Ascending aorta (tissue), 2 donors: ENCODE data around the gene LRP2BP. TPM values are rescaled to one million over a fixed set of nuclear protein-coding genes. Genes with fewer than 3 reads are reported as not detected.

Source experiments
- DNase-seq, 2 donors: peaks; one replicate each; pipeline ENCODE4 v3.0.0-alpha.2; 2019; ENCODE audit warnings: low spot score in 2 of 2
- H3K27ac ChIP-seq, 2 donors: fragments of 200-600 bp; sonication (generic); one replicate each; pipeline ENCODE4 v1.5.1; 2016 to 2017; ENCODE audit warnings: mild to moderate bottlenecking in 1 of 2
- H3K27me3 ChIP-seq: fragments of 200-600 bp; sonication (generic); one replicate; pipeline ENCODE4 v1.5.1; 2017
- H3K36me3 ChIP-seq, 2 donors: fragments of 200-600 bp; sonication (generic); one replicate each; pipeline ENCODE4 v1.5.1; 2016
- H3K4me1 ChIP-seq, 2 donors: fragments of 200-600 bp; sonication (generic); one replicate each; pipeline ENCODE4 v1.5.1; 2016 to 2017; ENCODE audit warnings: mild to moderate bottlenecking in 1 of 2
- H3K4me3 ChIP-seq, 2 donors: fragments of 200-600 bp; sonication (generic); one replicate each; pipeline ENCODE4 v1.5.1; 2016 to 2017; ENCODE audit warnings: mild to moderate bottlenecking in 1 of 2
- H3K9me3 ChIP-seq, 2 donors: fragments of 200-600 bp; sonication (generic); one replicate each; pipeline ENCODE4 v1.5.1; 2016
- intact Hi-C: fragments of 100-400 bp; cut with DNase I; formaldehyde crosslinking; loops from one replicate; pipeline ENCODE4 v1.15.1; 2023
- total RNA-seq: library from RNA; depleted of rRNA; stranded (reverse); fragments of >200 nt; gene quantifications from one replicate; pipeline ENCODE4 v1.1.0, GENCODE V29; 2016
- TF ChIP-seq, protein P1 (sequence below), 3 experiments: fragments of 200-600 bp in 2 of 3; fragments of 450-650 bp in 1 of 3; sonication (generic) in 2 of 3; IDR thresholded peaks; one replicate each; pipeline ENCODE4 v1.5.1; 2016 to 2019; ENCODE audit warnings: antibody characterized with exemption in 3 of 3, mild to moderate bottlenecking in 1 of 3, moderate library complexity in 1 of 3

The LRP2BP gene
- total RNA-seq, 1 donor from 2014 or later, result 0.53 TPM

DNA sequence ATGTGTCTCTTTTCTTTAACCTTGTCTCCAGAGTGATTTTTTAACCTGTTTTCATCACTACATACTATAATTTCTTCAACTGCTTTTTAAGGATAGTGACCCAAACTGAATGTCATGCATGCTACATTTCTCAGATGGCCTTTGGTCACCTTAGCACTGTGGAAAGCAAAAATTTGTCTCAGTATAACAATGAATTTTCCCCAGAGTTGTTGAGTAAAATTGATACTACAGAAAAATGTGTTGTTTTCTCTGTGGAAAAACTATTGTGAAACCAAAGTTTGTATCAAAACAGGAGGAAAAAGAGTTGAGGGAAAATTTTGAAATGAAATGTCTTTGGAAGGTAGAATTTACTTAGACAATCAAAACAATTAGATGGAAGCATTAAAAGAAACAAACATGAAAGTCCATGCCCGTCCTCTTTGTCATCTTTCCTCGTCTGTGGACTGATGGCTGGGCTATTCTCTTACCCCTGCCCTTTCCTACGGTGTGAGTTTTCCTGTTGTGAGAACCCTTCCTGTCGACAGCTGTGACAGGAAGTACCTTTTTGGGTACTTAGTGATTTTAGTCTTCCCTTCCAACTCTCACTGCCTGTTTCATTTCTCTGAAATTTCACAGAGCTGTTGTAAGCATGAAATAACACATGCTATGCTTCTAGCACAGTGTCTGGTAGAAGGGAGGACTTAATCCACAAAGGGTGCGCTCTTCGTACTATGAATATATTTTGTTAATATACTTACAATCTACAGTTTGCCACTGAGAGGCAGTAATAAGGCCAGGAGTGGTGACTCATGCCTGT is 50.8 kb downstream of the LRP2BP start:
- H3K27me3 ChIP-seq, result no peaks in the 10 kb centered on the region
- TF ChIP-seq, protein P1, sequence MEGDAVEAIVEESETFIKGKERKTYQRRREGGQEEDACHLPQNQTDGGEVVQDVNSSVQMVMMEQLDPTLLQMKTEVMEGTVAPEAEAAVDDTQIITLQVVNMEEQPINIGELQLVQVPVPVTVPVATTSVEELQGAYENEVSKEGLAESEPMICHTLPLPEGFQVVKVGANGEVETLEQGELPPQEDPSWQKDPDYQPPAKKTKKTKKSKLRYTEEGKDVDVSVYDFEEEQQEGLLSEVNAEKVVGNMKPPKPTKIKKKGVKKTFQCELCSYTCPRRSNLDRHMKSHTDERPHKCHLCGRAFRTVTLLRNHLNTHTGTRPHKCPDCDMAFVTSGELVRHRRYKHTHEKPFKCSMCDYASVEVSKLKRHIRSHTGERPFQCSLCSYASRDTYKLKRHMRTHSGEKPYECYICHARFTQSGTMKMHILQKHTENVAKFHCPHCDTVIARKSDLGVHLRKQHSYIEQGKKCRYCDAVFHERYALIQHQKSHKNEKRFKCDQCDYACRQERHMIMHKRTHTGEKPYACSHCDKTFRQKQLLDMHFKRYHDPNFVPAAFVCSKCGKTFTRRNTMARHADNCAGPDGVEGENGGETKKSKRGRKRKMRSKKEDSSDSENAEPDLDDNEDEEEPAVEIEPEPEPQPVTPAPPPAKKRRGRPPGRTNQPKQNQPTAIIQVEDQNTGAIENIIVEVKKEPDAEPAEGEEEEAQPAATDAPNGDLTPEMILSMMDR (IDR thresholded peaks at IDR 0.05), result no peak
- H3K27ac ChIP-seq, result peak overlapping the region; percentile 68 to 85
- no peaks in the 10 kb centered on the region for H3K9me3 ChIP-seq
- intact Hi-C loops, result loop anchor here (2.0 kb wide), 1 partner anchor 14 kb away; no protein-coding TSS in a partner anchor
- no peak for DNase-seq
- H3K4me3 ChIP-seq, result peak overlapping the region in 1 of 2 donors; percentile 37
- H3K4me1 ChIP-seq, result peaks cover 5 to 9% of the 10 kb centered on the region in 2 donors
- H3K36me3 ChIP-seq, result peaks cover 8 to 38% of the 10 kb centered on the region in 2 donors

DNA sequence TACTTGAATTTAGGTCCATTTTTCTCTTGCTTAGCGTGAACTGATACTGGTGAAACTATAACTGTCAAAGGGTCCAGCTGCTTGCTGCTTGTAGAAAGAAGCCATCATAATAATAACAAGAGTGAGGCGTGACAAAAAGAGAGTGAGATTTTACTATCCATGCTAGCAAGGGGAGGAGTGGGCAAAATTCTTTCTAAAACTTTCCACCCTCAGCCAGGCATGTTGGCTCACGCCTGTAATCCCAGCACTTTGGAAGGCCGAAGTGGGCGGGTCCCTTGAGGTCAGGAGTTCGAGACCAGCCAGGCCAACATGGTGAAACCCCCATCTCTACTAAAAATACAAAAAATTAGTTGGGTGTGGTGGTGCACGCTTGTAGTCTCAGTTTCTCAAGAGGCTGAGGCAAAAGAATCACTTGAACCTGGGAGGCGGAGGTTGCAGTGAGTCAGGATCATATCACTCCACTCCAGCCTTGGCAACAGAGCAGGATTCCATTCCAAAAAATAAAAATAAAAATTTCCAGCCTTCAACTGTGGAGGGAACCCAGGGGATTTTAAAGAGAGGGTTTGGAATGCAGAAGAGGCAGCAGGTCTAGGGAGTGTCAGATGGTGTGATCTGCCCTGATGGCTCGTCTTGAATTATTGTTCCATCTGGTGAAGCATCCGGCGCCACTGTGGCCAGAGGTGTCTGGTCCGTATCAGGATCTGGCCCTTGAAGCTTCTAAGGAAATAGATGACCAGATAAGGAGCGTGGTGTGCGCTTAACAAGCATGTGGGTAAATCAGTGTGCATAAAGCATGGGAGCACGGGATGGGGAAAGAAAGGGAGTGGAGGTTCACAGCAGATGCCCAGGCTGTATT is 51.8 kb downstream of the LRP2BP start:
- H3K4me1 ChIP-seq, result peaks cover 5 to 9% of the 10 kb centered on the region in 2 donors
- peak overlapping the region in 1 of 2 donors; percentile 37 for H3K4me3 ChIP-seq
- intact Hi-C loops, result loop anchor here (2.0 kb wide), 1 partner anchor 15 kb away; no protein-coding TSS in a partner anchor
- H3K27me3 ChIP-seq, result no peaks in the 10 kb centered on the region
- H3K9me3 ChIP-seq, result no peaks in the 10 kb centered on the region
- H3K27ac ChIP-seq, result peak overlapping the region; percentile 68 to 85
- DNase-seq, result peak in 1 of 2 donors; percentile 65
- TF ChIP-seq, protein P1 (IDR thresholded peaks at IDR 0.05), result no peak
- peaks cover 6 to 36% of the 10 kb centered on the region in 2 donors for H3K36me3 ChIP-seq

DNA sequence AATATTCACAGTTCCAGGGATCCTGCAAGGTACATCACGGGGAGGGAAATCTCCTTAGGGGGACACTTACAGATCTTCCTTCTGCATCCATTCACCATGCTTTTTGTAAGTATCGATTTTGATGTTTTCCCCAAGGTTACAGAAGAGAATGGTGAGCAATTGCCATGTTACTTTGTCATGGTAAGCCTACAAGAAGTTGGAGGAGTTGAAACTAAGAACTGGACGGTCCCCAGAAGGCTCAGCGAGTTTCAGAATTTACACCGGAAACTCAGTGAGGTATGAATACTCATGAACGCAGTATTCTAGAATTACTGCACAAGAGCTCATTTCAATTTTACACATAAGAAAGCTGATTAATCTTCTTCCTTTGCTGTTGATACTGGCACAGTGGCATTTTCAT is 53.9 kb downstream of the LRP2BP start:
- Histone ChIP-seq H3K27ac (peak overlapping the region in 1 of 2 donors; percentile 41), H3K27me3 (no peaks in the 10 kb centered on the region), H3K4me3 (no peak overlapping the region), H3K4me1 (peaks cover 5 to 9% of the 10 kb centered on the region in 2 donors), H3K36me3 (peaks cover 3 to 22% of the 10 kb centered on the region in 2 donors), H3K9me3 (no peaks in the 10 kb centered on the region)
- intact Hi-C loops, result no loop called here
- TF ChIP-seq, protein P1 (IDR thresholded peaks at IDR 0.05), result no peak
- DNase-seq, result no peak

DNA sequence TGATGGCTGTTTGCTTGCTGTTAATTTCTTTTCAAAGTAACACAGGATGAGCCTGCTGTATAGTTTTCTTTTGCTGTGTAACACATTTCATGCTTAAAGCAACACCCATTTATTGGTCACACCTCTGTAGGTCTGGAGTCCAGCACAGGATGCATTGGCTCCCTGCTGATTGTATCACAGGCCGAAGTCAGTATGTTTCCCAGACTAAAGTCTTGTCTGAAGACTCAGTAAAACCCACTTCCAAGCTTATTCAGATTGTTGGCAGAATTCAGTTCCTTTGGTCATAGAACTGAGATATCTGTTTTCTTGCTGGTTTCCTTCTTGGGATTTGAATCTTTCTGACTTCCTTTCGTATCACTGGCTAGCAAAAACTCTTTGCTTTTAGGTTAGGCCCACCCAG is 54.3 kb downstream of the LRP2BP start:
- H3K27ac ChIP-seq, result peak overlapping the region in 1 of 2 donors; percentile 41
- H3K4me3 ChIP-seq, result no peak overlapping the region
- no peaks in the 10 kb centered on the region for H3K27me3 ChIP-seq
- no peaks in the 10 kb centered on the region for H3K9me3 ChIP-seq
- peaks cover 5 to 6% of the 10 kb centered on the region in 2 donors for H3K4me1 ChIP-seq
- DNase-seq, result no peak
- TF ChIP-seq, protein P1 (IDR thresholded peaks at IDR 0.05), result no peak
- intact Hi-C loops, result no loop called here
- H3K36me3 ChIP-seq, result peaks cover 3 to 20% of the 10 kb centered on the region in 2 donors

DNA sequence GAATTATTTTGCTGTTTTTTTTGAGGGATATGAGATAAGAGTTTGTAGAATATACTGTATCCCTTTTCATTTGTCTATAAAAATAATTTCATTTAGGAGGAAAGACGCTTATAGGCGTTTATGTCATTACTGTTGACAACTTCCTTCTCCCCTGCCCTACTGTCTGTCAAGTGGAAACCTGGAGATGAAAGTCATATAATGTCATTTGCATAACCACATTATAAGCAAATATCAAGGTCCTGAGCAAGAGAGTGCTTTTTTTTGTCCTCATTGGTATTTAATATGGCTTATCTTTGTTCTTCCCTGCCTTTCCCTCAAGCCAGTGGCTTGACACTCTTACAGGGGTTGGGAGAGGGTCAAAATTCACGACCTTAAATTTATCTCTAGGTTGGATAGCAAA is 55.8 kb downstream of the LRP2BP start:
- Histone ChIP-seq H3K27ac (peak overlapping the region; percentile 15 to 27), H3K27me3 (no peaks in the 10 kb centered on the region), H3K4me1 (no peaks in the 10 kb centered on the region), H3K4me3 (no peak overlapping the region), H3K9me3 (no peaks in the 10 kb centered on the region), H3K36me3 (peaks cover 3 to 20% of the 10 kb centered on the region in 2 donors)
- no peak for DNase-seq
- TF ChIP-seq, protein P1 (IDR thresholded peaks at IDR 0.05), result no peak
- intact Hi-C loops, result no loop called here
